NCI-H748 (cell line): ENCODE data around the gene HDAC11.
"Not testable (repeated sequence)": the region's sequence is repeated elsewhere in the genome, so short reads cannot be mapped to it uniquely, and the experiment has no call there.

Source experiments
- DNase-seq: peaks from one replicate; lab custom pipeline; 2025; ENCODE audit not compliant: unreplicated experiment; lab: John Stamatoyannopoulos, UW

Gene HDAC11

GRCh38 chr3:13466781-13467180 lies 13.3 kb upstream of the HDAC11 start:
- DNase-seq, result no peak

GRCh38 chr3:13470894-13471574 lies 9.1 kb upstream of the HDAC11 start:
- peak; percentile 80 for DNase-seq

GRCh38 chr3:13472286-13472685 lies 7.8 kb upstream of the HDAC11 start:
- DNase-seq, result no peak

- DNase-seq, result no peak
These were observed 7.1 kb upstream of the HDAC11 start for GRCh38 chr3:13473020-13473419.

GRCh38 chr3:13474021-13474420 lies 6.1 kb upstream of the HDAC11 start:
- no peak for DNase-seq

- DNase-seq, result no peak
These were observed 5.3 kb upstream of the HDAC11 start for GRCh38 chr3:13474776-13475303.

GRCh38 chr3:13475871-13476590 lies 4.1 kb upstream of the HDAC11 start:
- DNase-seq, result peak; percentile 1

GRCh38 chr3:13477943-13478342 lies 2.2 kb upstream of the HDAC11 start:
- no peak for DNase-seq

- DNase-seq, result no peak
These were observed 849 bp upstream of the HDAC11 start for GRCh38 chr3:13479332-13479581.

- no peak for DNase-seq
These were observed 523 bp downstream of the HDAC11 start for GRCh38 chr3:13480340-13481318.

GRCh38 chr3:13482106-13482690 lies 2.1 kb downstream of the HDAC11 start:
- DNase-seq, result no peak

- no peak for DNase-seq
These were observed 3.2 kb downstream of the HDAC11 start for GRCh38 chr3:13483286-13483685.

- no peak for DNase-seq
These were observed 4.0 kb downstream of the HDAC11 start for GRCh38 chr3:13483988-13484695.

- DNase-seq, result peak; percentile 1
These were observed 4.9 kb downstream of the HDAC11 start for GRCh38 chr3:13484851-13485590.

GRCh38 chr3:13485630-13486562 lies 5.8 kb downstream of the HDAC11 start:
- not testable (repeated sequence) for DNase-seq

- no peak for DNase-seq
These were observed 7.3 kb downstream of the HDAC11 start for GRCh38 chr3:13487403-13487802.

- no peak for DNase-seq
These were observed 11.3 kb downstream of the HDAC11 start for GRCh38 chr3:13491206-13491974.

- no peak for DNase-seq
These were observed 11.9 kb downstream of the HDAC11 start for GRCh38 chr3:13492048-13492447.
